Breast epithelium (tissue), 4 donors: ENCODE data around the gene RASL10B. TPM values are rescaled to one million over a fixed set of nuclear protein-coding genes. Genes with fewer than 3 reads are reported as not detected.

Source experiments
- DNase-seq, 2 donors: peaks; one replicate each; pipeline ENCODE4 v3.0.0-alpha.2; 2019; ENCODE audit warnings: low spot score in 2 of 2
- H3K27ac ChIP-seq, 2 donors: fragments of 200-600 bp; sonication (generic) in 1 of 2; one replicate each; pipeline ENCODE4 v1.5.1; 2016 to 2019; ENCODE audit warnings: mild to moderate bottlenecking in 1 of 2
- H3K27me3 ChIP-seq, 2 donors: fragments of 200-600 bp; sonication (generic) in 1 of 2; one replicate each; pipeline versions ENCODE4 v1.5.1 to v1.6.0; 2017 to 2019; ENCODE audit warnings: control low read depth in 1 of 2, mild to moderate bottlenecking in 1 of 2
- H3K36me3 ChIP-seq: fragments of 200-600 bp; one replicate; pipeline ENCODE4 v1.5.1; 2019
- H3K4me1 ChIP-seq, 2 donors: fragments of 200-600 bp; sonication (generic); one replicate each; pipeline ENCODE4 v1.5.1; 2016 to 2019; ENCODE audit warnings: control low read depth in 1 of 2
- H3K4me3 ChIP-seq, 3 donors: fragments of 200-600 bp; sonication (generic); 1 replicate in 2 of 3; 2 replicates in 1 of 3; pipeline ENCODE4 v1.5.1; 2016 to 2019; ENCODE audit warnings: mild to moderate bottlenecking in 3 of 3, moderate library complexity in 2 of 3
- H3K9me3 ChIP-seq, 2 donors: fragments of 200-600 bp; sonication (generic) in 1 of 2; one replicate each; pipeline ENCODE4 v1.5.1; 2016 to 2019; ENCODE audit warnings: control low read depth in 1 of 2
- CTCF ChIP-seq, 3 donors: fragments of 450-650 bp; IDR thresholded peaks; one replicate each; pipeline ENCODE4 v1.5.1; 2016 to 2017; ENCODE audit warnings: antibody characterized with exemption in 3 of 3, mild to moderate bottlenecking in 3 of 3, moderate library complexity in 3 of 3
- POLR2A ChIP-seq: fragments of 450-650 bp; IDR thresholded peaks from one replicate; pipeline ENCODE4 v1.6.1; 2016; ENCODE audit warnings: antibody characterized with exemption, mild to moderate bottlenecking, moderate library complexity
- POLR2AphosphoS5 ChIP-seq, 3 donors: sonication (generic); formaldehyde crosslinking; IDR thresholded peaks; one replicate each; pipeline ENCODE4 v1.6.1; 2017; ENCODE audit warnings: antibody characterized with exemption in 3 of 3
- intact Hi-C: fragments of 100-400 bp; cut with DNase I; formaldehyde crosslinking; loops from one replicate; pipeline ENCODE4 v1.15.1; 2023; ENCODE audit warnings: low total_unique reads
- total RNA-seq, 3 donors: library from RNA; depleted of rRNA; stranded (reverse); fragments of >200 nt; gene quantifications; one replicate each; pipeline ENCODE4 v1.1.0, GENCODE V29; 2016

Gene RASL10B
- total RNA-seq, 3 donors from 2014 or later, result 5.9 to 27.8 (median 11.1) TPM

- Histone ChIP-seq H3K9me3 (no peaks in the 10 kb centered on the region), H3K27ac (no peak overlapping the region), H3K4me3 (no peak overlapping the region), H3K27me3 (peaks cover 0 to 41% of the 10 kb centered on the region in 2 donors), H3K4me1 (peaks cover 3 to 14% of the 10 kb centered on the region in 2 donors), H3K36me3 (no peaks in the 10 kb centered on the region)
- TF ChIP-seq POLR2A, result no peak
- no peak for TF ChIP-seq POLR2AphosphoS5 (IDR thresholded peaks at IDR 0.05)
- TF ChIP-seq CTCF (IDR thresholded peaks at IDR 0.05), result no peak
- DNase-seq, result no peak
- intact Hi-C loops, result no loop called here
Measured at GRCh38 chr17:35744830-35745229, 13.4 kb downstream of the RASL10B start.

GRCh38 chr17:35745246-35745645, 13.8 kb downstream of the RASL10B start:
- Histone ChIP-seq H3K27me3 (peaks cover 0 to 38% of the 10 kb centered on the region in 2 donors), H3K4me3 (no peak overlapping the region), H3K9me3 (no peaks in the 10 kb centered on the region), H3K36me3 (no peaks in the 10 kb centered on the region), H3K27ac (no peak overlapping the region), H3K4me1 (peaks cover 3 to 14% of the 10 kb centered on the region in 2 donors)
- TF ChIP-seq POLR2A (no peak), POLR2AphosphoS5 (IDR thresholded peaks at IDR 0.05) (no peak), CTCF (IDR thresholded peaks at IDR 0.05) (no peak)
- intact Hi-C loops, result no loop called here
- no peak for DNase-seq

GRCh38 chr17:35745749-35746320, 14.4 kb downstream of the RASL10B start:
- Histone ChIP-seq H3K27ac (no peak overlapping the region), H3K4me3 (no peak overlapping the region), H3K4me1 (peaks cover 3 to 14% of the 10 kb centered on the region in 2 donors), H3K36me3 (no peaks in the 10 kb centered on the region), H3K27me3 (peaks cover 0 to 32% of the 10 kb centered on the region in 2 donors), H3K9me3 (no peaks in the 10 kb centered on the region)
- no peak for DNase-seq
- TF ChIP-seq CTCF (IDR thresholded peaks at IDR 0.05) (no peak), POLR2AphosphoS5 (IDR thresholded peaks at IDR 0.05) (no peak), POLR2A (no peak)
- intact Hi-C loops, result no loop called here

GRCh38 chr17:35747540-35748017, 16.1 kb downstream of the RASL10B start:
- Histone ChIP-seq H3K27ac (peak overlapping the region in 1 of 2 donors; percentile 66), H3K4me3 (peak overlapping the region in 1 of 3 donors; percentile 19), H3K9me3 (no peaks in the 10 kb centered on the region), H3K36me3 (no peaks in the 10 kb centered on the region), H3K4me1 (peaks cover 3 to 11% of the 10 kb centered on the region in 2 donors), H3K27me3 (peaks cover 0 to 15% of the 10 kb centered on the region in 2 donors)
- intact Hi-C loops, result no loop called here
- peak in 1 of 3 donors; percentile 21 for TF ChIP-seq POLR2AphosphoS5 (IDR thresholded peaks at IDR 0.05)
- no peak for TF ChIP-seq POLR2A
- peak; percentile 80 to 94 (median 89) for TF ChIP-seq CTCF (IDR thresholded peaks at IDR 0.05)
- DNase-seq, result peak; percentile 70 to 78

GRCh38 chr17:35748341-35748841, 17.0 kb downstream of the RASL10B start:
- TF ChIP-seq CTCF (IDR thresholded peaks at IDR 0.05) (no peak), POLR2AphosphoS5 (IDR thresholded peaks at IDR 0.05) (no peak), POLR2A (no peak)
- Histone ChIP-seq H3K9me3 (no peaks in the 10 kb centered on the region), H3K4me1 (peaks cover 3 to 11% of the 10 kb centered on the region in 2 donors), H3K4me3 (no peak overlapping the region), H3K36me3 (no peaks in the 10 kb centered on the region), H3K27ac (peak overlapping the region in 1 of 2 donors; percentile 66), H3K27me3 (peaks cover 0 to 7% of the 10 kb centered on the region in 2 donors)
- intact Hi-C loops, result no loop called here
- peak in 1 of 2 donors; percentile 25 for DNase-seq
